Astrocyte (in vitro differentiated cells and primary cell): ENCODE measurements around the gene GALNT7. TPM values are rescaled to one million over a fixed set of nuclear protein-coding genes. Genes with fewer than 3 reads are reported as not detected.

Source experiments
- DNase-seq: peaks from one replicate; pipeline ENCODE4 v3.0.0-alpha.2; 2010; ENCODE audit warnings: low read depth
- FAIRE-seq: peaks from 2 replicates; lab custom pipeline; 2011; peaks lifted over from hg19 to GRCh38; lab: Jason Lieb, UNC
- H2AFZ ChIP-seq: 2 replicates; pipeline ENCODE4 v1.6.0; 2012; ENCODE audit warnings: low read depth, low read length, inconsistent platforms
- H3K27ac ChIP-seq: 2 replicates; pipeline ENCODE4 v1.5.1; 2011; ENCODE audit warnings: low read depth, low read length, inconsistent platforms
- H3K27me3 ChIP-seq: 2 replicates; pipeline ENCODE4 v1.6.0; 2011; ENCODE audit warnings: low read length, inconsistent platforms; ENCODE audit not compliant: insufficient read depth
- H3K36me3 ChIP-seq: 2 replicates; pipeline ENCODE4 v1.5.1; 2011; ENCODE audit warnings: low read length, inconsistent platforms; ENCODE audit not compliant: insufficient read depth
- H3K4me1 ChIP-seq: 2 replicates; pipeline ENCODE4 v1.5.1; 2011; ENCODE audit warnings: low read length, inconsistent platforms; ENCODE audit not compliant: insufficient read depth
- H3K4me2 ChIP-seq: 2 replicates; pipeline ENCODE4 v1.6.0; 2012; ENCODE audit warnings: low read length, inconsistent platforms
- H3K4me3 ChIP-seq: 2 replicates; pipeline ENCODE4 v1.5.1; 2011; ENCODE audit warnings: low read depth, mild to moderate bottlenecking, low read length, inconsistent platforms; ENCODE audit not compliant: insufficient read depth
- H3K79me2 ChIP-seq: 2 replicates; pipeline ENCODE4 v1.6.0; 2012; ENCODE audit warnings: mild to moderate bottlenecking, low read length, inconsistent platforms; ENCODE audit not compliant: insufficient read depth
- H3K9ac ChIP-seq: 2 replicates; pipeline ENCODE4 v1.6.0; 2012; ENCODE audit warnings: mild to moderate bottlenecking, low read length, inconsistent platforms
- H3K9me3 ChIP-seq: 2 replicates; pipeline ENCODE4 v1.5.1; 2012; ENCODE audit warnings: low read depth, mild to moderate bottlenecking, low read length, inconsistent platforms; ENCODE audit not compliant: insufficient read depth
- H4K20me1 ChIP-seq: 2 replicates; pipeline ENCODE4 v1.6.0; 2012; ENCODE audit warnings: low read length, inconsistent platforms; ENCODE audit not compliant: insufficient read depth
- H3K27ac Mint-ChIP-seq: one replicate; pipeline ENCODE4 v1.8.0; 2021; ENCODE audit warnings: mild to moderate bottlenecking, mixed read lengths; ENCODE audit not compliant: unreplicated experiment
- H3K27me3 Mint-ChIP-seq: one replicate; pipeline ENCODE4 v1.8.0; 2021; ENCODE audit warnings: low read depth, mixed read lengths; ENCODE audit not compliant: unreplicated experiment
- H3K36me3 Mint-ChIP-seq: one replicate; pipeline ENCODE4 v1.8.0; 2021; ENCODE audit warnings: low read depth, mixed read lengths; ENCODE audit not compliant: unreplicated experiment
- H3K4me1 Mint-ChIP-seq: one replicate; pipeline ENCODE4 v1.8.0; 2021; ENCODE audit warnings: low read depth, mixed read lengths; ENCODE audit not compliant: unreplicated experiment
- H3K4me3 Mint-ChIP-seq: one replicate; pipeline ENCODE4 v1.8.0; 2021; ENCODE audit warnings: mild to moderate bottlenecking, moderate library complexity, mixed read lengths; ENCODE audit not compliant: unreplicated experiment
- H3K9me3 Mint-ChIP-seq: one replicate; pipeline ENCODE4 v1.8.0; 2021; ENCODE audit warnings: mild to moderate bottlenecking, mixed read lengths; ENCODE audit not compliant: unreplicated experiment
- CTCF ChIP-seq: IDR thresholded peaks from 2 replicates; pipeline ENCODE4 v1.5.1; 2011; ENCODE audit warnings: low read depth, mild to moderate bottlenecking, inconsistent platforms, low read length, moderate library complexity; ENCODE audit not compliant: insufficient read depth
- EZH2 ChIP-seq: IDR thresholded peaks from 2 replicates; pipeline ENCODE4 v1.6.1; 2012; ENCODE audit warnings: mild to moderate bottlenecking, low read length, inconsistent platforms; ENCODE audit not compliant: insufficient read depth
- total RNA-seq: library from RNA; stranded (reverse); gene quantifications from 2 replicates; pipeline ENCODE4 v1.2.1, GENCODE V29; 2021

Gene GALNT7
- total RNA-seq, 1 donor from 2014 or later, result 97.6 TPM

- TF ChIP-seq CTCF, result no peak
- TF ChIP-seq EZH2, result no peak
- Mint-ChIP-seq H3K9me3 (no peaks in the 10 kb centered on the region), H3K4me1 (peaks cover 4% of the 10 kb centered on the region), H3K36me3 (no peaks in the 10 kb centered on the region), H3K27ac (no peak overlapping the region), H3K4me3 (no peak overlapping the region), H3K27me3 (no peaks in the 10 kb centered on the region)
- Histone ChIP-seq H3K4me1 (peaks cover 9% of the 10 kb centered on the region), H3K36me3 (no peaks in the 10 kb centered on the region), H3K9ac (no peak overlapping the region), H4K20me1 (peaks cover 10% of the 10 kb centered on the region), H3K9me3 (no peaks in the 10 kb centered on the region), H3K27me3 (no peaks in the 10 kb centered on the region), H3K27ac (no peak overlapping the region), H3K4me2 (no peak overlapping the region), H2AFZ (no peak overlapping the region), H3K4me3 (no peak overlapping the region), H3K79me2 (peaks cover 18% of the 10 kb centered on the region)
- FAIRE-seq (no peak), DNase-seq (no peak)
These were observed 168.9 kb downstream of the GALNT7 start for GRCh38 chr4:173337463-173337862.

- H3K4me1 Mint-ChIP-seq, result peaks cover 9% of the 10 kb centered on the region
- Histone ChIP-seq H3K4me2 (no peak overlapping the region), H3K36me3 (no peaks in the 10 kb centered on the region), H3K4me3 (no peak overlapping the region), H3K27ac (no peak overlapping the region), H3K9ac (no peak overlapping the region), H4K20me1 (no peaks in the 10 kb centered on the region), H3K27me3 (no peaks in the 10 kb centered on the region), H3K9me3 (no peaks in the 10 kb centered on the region), H2AFZ (no peak overlapping the region), H3K79me2 (no peaks in the 10 kb centered on the region), H3K4me1 (peaks cover 6% of the 10 kb centered on the region)
- no peak overlapping the region for H3K27ac Mint-ChIP-seq
- DNase-seq (no peak), FAIRE-seq (no peak)
- H3K36me3 Mint-ChIP-seq, result no peaks in the 10 kb centered on the region
- H3K27me3 Mint-ChIP-seq, result no peaks in the 10 kb centered on the region
- H3K4me3 Mint-ChIP-seq, result no peak overlapping the region
- TF ChIP-seq CTCF, result no peak
- TF ChIP-seq EZH2, result no peak
- peaks cover 2% of the 10 kb centered on the region for H3K9me3 Mint-ChIP-seq
These were observed 175.3 kb downstream of the GALNT7 start for GRCh38 chr4:173343832-173344397.

- DNase-seq (no peak), FAIRE-seq (no peak)
- Histone ChIP-seq H4K20me1 (no peaks in the 10 kb centered on the region), H3K4me1 (peaks cover 6% of the 10 kb centered on the region), H3K9me3 (no peaks in the 10 kb centered on the region), H2AFZ (no peak overlapping the region), H3K36me3 (no peaks in the 10 kb centered on the region), H3K27me3 (no peaks in the 10 kb centered on the region), H3K27ac (no peak overlapping the region), H3K9ac (no peak overlapping the region), H3K4me3 (no peak overlapping the region), H3K4me2 (peak overlapping the region; percentile 50), H3K79me2 (no peaks in the 10 kb centered on the region)
- Mint-ChIP-seq H3K36me3 (no peaks in the 10 kb centered on the region), H3K4me3 (no peak overlapping the region), H3K9me3 (peaks cover 2% of the 10 kb centered on the region), H3K27me3 (no peaks in the 10 kb centered on the region), H3K4me1 (peaks cover 9% of the 10 kb centered on the region), H3K27ac (peak overlapping the region; percentile 73)
- TF ChIP-seq EZH2, result no peak
- TF ChIP-seq CTCF, result no peak
These were observed 177.0 kb downstream of the GALNT7 start for GRCh38 chr4:173345648-173346047.
